ENCODE measurements around the gene KCNJ5. TPM values are rescaled to one million over a fixed set of nuclear protein-coding genes. Genes with fewer than 3 reads are reported as not detected.
A peak's percentile ranks its signal among the peaks of the same experiment; 100 is the strongest.

The KCNJ5 gene
- 0.23 TPM in 1 of 2 replicates, not detected in the other for total RNA-seq (2013; cell fraction: nucleolus; rRNA removed)
- not detected in 2 replicates for total RNA-seq (2014; rRNA removed)
- not detected in 2 replicates for total RNA-seq (2014; rRNA removed; fragmentation: Illumina TruSeq; extraction: Trizol)
- total RNA-seq (2021), result not detected in 2 replicates
- polyA plus RNA-seq (2011; ENCODE audit: low read depth), result not detected
- polyA plus RNA-seq (2011; rRNA removed), result 0.03 TPM in 1 of 2 replicates, not detected in the other
- 0.01 and 0.02 TPM in 2 replicates for polyA plus RNA-seq (2011; cell fraction: cytosol; rRNA removed)
- polyA plus RNA-seq (2011; cell fraction: nucleus; rRNA removed), result 0.07 TPM in 1 of 2 replicates, not detected in the other
- polyA plus RNA-seq (2012), result not detected in 2 replicates
- not detected in 2 replicates for polyA plus RNA-seq (2014; fragmentation: Illumina TruSeq; extraction: Trizol)
- not detected for polyA plus RNA-seq (2014; fragmentation: Nextera tagmentation; extraction: Ambion mirVana)
- polyA plus RNA-seq (2014; rRNA removed), result not detected in 2 replicates
- polyA plus RNA-seq (2016; fragmentation: Nextera tagmentation; extraction: Ambion mirVana), result under 1 TPM in 1 of 2 experiments, not detected in 1; 0.03 TPM
- 0.05 TPM in 1 of 2 replicates, not detected in the other for polyA minus RNA-seq (2011; rRNA and poly(A)+ RNA removed)
- not detected in 2 replicates for polyA minus RNA-seq (2011; cell fraction: cytosol; rRNA and poly(A)+ RNA removed)
- polyA minus RNA-seq (2011; cell fraction: nucleus; rRNA and poly(A)+ RNA removed), result not detected in 2 replicates
- percentile 19 among the genes with signal in this experiment for Bru-seq, nascent RNA
- percentile 23 among the genes with signal in this experiment for BruChase-seq, experiment 1, labeled RNA remaining after a 6-hour chase
- BruChase-seq, experiment 2, labeled RNA remaining after a 2-hour chase, result percentile 27 among the genes with signal in this experiment
- long read RNA-seq, experiment 1, result 0 reads
- long read RNA-seq, experiment 2, result 0 reads

DNA sequence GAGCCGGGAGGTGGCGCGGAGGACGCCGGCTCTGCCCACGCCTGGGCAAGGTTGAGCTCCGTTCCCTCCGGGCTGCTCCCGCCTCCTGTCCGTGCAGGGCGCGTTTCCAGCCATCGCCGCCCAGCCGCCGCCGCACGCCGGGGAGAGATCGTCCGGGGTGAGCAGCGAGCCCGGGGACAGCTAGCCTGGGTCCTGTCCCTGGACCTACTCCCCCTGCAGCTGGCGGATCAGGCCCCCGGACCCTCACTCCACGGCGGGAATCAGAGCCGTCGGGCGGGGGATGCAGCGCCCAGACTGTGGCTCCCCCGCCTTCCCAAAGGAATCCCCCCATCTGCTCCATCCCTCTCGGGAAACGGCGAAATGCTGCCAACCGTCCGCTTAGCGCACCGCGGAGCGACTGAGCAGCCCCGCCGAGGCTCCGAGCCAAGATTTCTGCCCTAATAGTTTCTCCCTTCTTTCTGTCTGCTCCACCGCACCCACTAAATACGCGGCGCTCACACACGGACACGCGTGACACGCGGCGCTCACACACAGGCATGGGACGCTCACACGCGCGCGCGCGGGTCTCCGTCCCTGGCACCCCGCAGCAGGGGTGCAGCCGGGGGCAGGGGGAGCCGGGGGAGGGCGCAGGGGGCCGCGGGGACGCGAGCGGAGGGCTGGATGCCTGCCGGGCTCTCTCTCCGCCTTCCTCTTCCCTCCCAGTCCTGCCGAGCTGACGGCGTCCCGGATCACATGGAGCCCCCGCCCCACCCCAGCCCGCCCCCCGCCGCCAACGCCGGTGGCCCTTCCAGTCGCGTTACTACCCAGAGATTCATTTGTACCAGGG, at the start of gene KCNJ5:
TSS of gene KCNJ5 (plus strand) at position 814 of the 826 bp plus-strand sequence. CDS start 19,918 bp downstream, outside the sequence.
- no peak for DNase-seq (ENCODE audit: low read depth, low spot score)
- intact Hi-C loops (cut with micrococcal nuclease; ENCODE audit: unreplicated experiment) (no loop called here), in situ Hi-C loops (cut with MboI) (no loop called here)
- no peaks in the 10 kb centered on the region for H4K20me1 ChIP-seq (ENCODE audit: control insufficient read depth, insufficient read depth)
- SMC1A ChIA-PET (ENCODE audit: uncharacterized antibody, unreplicated experiment), result interaction anchor here (12.3 kb wide), 1 partner anchor 62 kb away, joined by 249 read pairs; no protein-coding TSS in a partner anchor
- no peak; the same call in 2 of the 3 replicates for ATAC-seq
- TF ChIP-seq, protein P1, sequence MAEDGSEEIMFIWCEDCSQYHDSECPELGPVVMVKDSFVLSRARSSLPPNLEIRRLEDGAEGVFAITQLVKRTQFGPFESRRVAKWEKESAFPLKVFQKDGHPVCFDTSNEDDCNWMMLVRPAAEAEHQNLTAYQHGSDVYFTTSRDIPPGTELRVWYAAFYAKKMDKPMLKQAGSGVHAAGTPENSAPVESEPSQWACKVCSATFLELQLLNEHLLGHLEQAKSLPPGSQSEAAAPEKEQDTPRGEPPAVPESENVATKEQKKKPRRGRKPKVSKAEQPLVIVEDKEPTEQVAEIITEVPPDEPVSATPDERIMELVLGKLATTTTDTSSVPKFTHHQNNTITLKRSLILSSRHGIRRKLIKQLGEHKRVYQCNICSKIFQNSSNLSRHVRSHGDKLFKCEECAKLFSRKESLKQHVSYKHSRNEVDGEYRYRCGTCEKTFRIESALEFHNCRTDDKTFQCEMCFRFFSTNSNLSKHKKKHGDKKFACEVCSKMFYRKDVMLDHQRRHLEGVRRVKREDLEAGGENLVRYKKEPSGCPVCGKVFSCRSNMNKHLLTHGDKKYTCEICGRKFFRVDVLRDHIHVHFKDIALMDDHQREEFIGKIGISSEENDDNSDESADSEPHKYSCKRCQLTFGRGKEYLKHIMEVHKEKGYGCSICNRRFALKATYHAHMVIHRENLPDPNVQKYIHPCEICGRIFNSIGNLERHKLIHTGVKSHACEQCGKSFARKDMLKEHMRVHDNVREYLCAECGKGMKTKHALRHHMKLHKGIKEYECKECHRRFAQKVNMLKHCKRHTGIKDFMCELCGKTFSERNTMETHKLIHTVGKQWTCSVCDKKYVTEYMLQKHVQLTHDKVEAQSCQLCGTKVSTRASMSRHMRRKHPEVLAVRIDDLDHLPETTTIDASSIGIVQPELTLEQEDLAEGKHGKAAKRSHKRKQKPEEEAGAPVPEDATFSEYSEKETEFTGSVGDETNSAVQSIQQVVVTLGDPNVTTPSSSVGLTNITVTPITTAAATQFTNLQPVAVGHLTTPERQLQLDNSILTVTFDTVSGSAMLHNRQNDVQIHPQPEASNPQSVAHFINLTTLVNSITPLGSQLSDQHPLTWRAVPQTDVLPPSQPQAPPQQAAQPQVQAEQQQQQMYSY (CRISPR knock-in tag; IDR thresholded peaks at IDR 0.05), result no peak
- TF ChIP-seq HDGF (IDR thresholded peaks at IDR 0.05) (no peak), SUZ12 (IDR thresholded peaks at IDR 0.05; ENCODE audit: unreplicated experiment) (peak; percentile 37), BRCA1 (IDR thresholded peaks at IDR 0.05; ENCODE audit: low read depth, low read length) (no peak), IKZF2 (IDR thresholded peaks at IDR 0.05) (no peak), JUND (IDR thresholded peaks at IDR 0.05; ENCODE audit: low read depth, low read length) (no peak)
- TF ChIP-seq, protein P2, sequence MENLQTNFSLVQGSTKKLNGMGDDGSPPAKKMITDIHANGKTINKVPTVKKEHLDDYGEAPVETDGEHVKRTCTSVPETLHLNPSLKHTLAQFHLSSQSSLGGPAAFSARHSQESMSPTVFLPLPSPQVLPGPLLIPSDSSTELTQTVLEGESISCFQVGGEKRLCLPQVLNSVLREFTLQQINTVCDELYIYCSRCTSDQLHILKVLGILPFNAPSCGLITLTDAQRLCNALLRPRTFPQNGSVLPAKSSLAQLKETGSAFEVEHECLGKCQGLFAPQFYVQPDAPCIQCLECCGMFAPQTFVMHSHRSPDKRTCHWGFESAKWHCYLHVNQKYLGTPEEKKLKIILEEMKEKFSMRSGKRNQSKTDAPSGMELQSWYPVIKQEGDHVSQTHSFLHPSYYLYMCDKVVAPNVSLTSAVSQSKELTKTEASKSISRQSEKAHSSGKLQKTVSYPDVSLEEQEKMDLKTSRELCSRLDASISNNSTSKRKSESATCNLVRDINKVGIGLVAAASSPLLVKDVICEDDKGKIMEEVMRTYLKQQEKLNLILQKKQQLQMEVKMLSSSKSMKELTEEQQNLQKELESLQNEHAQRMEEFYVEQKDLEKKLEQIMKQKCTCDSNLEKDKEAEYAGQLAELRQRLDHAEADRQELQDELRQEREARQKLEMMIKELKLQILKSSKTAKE (IDR thresholded peaks at IDR 0.05; ENCODE audit: low read depth, poor library complexity, severe bottlenecking), result no peak
- H3K27me3 ChIP-seq (replicated peaks in 1 of 2; ENCODE audit: control insufficient read depth in 2 of 2, insufficient read depth in 2 of 2, low read length in 1 of 2), result peaks cover 13 to 16% of the 10 kb centered on the region in 2 experiments
- no TSS peak for BruUV-seq (replicated peaks)
- RAD21 ChIA-PET (ENCODE audit: unreplicated experiment), result interaction anchor here (0.6 kb wide), 1 partner anchor 50 kb away, joined by 4 read pairs; no protein-coding TSS in a partner anchor
- no peak within 1 kb of the TSS for H3K4me3 ChIP-seq
- FAIRE-seq, result no peak
- H3K79me2 ChIP-seq (ENCODE audit: control insufficient read depth, insufficient read depth, low read length), result no peaks in the 10 kb centered on the region
- no peaks in the 10 kb centered on the region for H3K36me3 ChIP-seq (ENCODE audit: control insufficient read depth in 2 of 2, insufficient read depth in 2 of 2, low read length in 1 of 2)
- CTCF ChIA-PET, result interaction anchor here (1.9 to 10.8 kb wide), 2 partner anchors 9 to 64 kb away, joined by 6 to 480 read pairs; no protein-coding TSS in a partner anchor
- H3K9me3 ChIP-seq (replicated peaks; ENCODE audit: control insufficient read depth, insufficient read depth, low read length), result no peaks in the 10 kb centered on the region
- H2AFZ ChIP-seq (ENCODE audit: control insufficient read depth, low read depth, low read length), result no peak within 1 kb of the TSS
- H3K9ac ChIP-seq (ENCODE audit: control insufficient read depth, insufficient read depth, low read length), result no peak within 1 kb of the TSS
- H3K27ac ChIP-seq (ENCODE audit: control insufficient read depth, insufficient read depth), result no peak within 1 kb of the TSS
- no peak within 1 kb of the TSS for H3K4me2 ChIP-seq (ENCODE audit: control insufficient read depth, insufficient read depth)
- POLR2A ChIA-PET, result no interaction called here
- WGBS (ENCODE audit: insufficient coverage, insufficient replicate concordance, low lambda C conversion rate, missing lambda C conversion rate), result 16% methylated on average over 53 of the region's 85 CpGs
- H3K4me1 ChIP-seq (ENCODE audit: control insufficient read depth, insufficient read depth, low read length), result peaks cover 6% of the 10 kb centered on the region
